ENCODE measurements around the gene BOLL. TPM values are rescaled to one million over a fixed set of nuclear protein-coding genes. Genes with fewer than 3 reads are reported as not detected.

Gene BOLL
- total RNA-seq, 1 experiment from 2014 or later = not detected

DNA sequence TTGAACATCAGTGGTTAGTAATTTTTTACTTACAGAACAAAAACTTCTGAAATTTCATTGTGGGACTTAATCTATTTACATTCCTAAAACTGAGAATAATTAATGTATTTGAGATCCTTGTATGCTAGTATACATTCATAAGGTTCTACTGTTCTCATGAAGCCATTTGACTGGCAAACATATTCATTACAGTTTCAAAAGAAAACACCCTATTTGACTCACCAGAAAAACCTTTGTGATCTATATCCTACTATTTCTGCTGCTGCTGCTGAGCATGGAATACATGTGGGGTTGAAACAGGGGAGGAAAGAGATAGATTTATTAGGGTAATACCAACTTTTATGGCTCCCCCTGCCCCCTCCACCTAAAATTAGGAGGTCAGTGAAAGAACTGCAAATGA lies 58.1 kb downstream of the BOLL start:
- Histone ChIP-seq H4K20me1 (ENCODE audit: insufficient read depth) (no peaks in the 10 kb centered on the region), H3K4me2 (no peak overlapping the region), H3K4me3 (no peak overlapping the region), H3K27me3 (ENCODE audit: insufficient read depth, low read depth) (no peaks in the 10 kb centered on the region), H3F3A (ENCODE audit: insufficient read depth, low read depth) (no peaks in the 10 kb centered on the region), H3K36me3 (ENCODE audit: low read depth) (no peaks in the 10 kb centered on the region), H3K9me2 (ENCODE audit: insufficient read depth) (no peaks in the 10 kb centered on the region), H2AFZ (no peak overlapping the region), H3K4me1 (replicated peaks; ENCODE audit: insufficient read depth) (no peaks in the 10 kb centered on the region), H3K79me2 (ENCODE audit: low read depth) (no peaks in the 10 kb centered on the region), H3K9me3 (ENCODE audit: insufficient read depth, low read depth) (no peaks in the 10 kb centered on the region; the same call in 1 of the 2 replicates), H3K27ac (no peak overlapping the region)
- no peak for DNase-seq
- CTCF ChIA-PET = interaction anchor here (0.7 kb wide), 1 partner anchor 282 kb away, joined by 15 read pairs; no protein-coding TSS in a partner anchor
- no TSS peak for BruUV-seq (replicated peaks)
- intact Hi-C loops (cut with micrococcal nuclease; ENCODE audit: unreplicated experiment) = no loop called here
- TF ChIP-seq, protein P1, sequence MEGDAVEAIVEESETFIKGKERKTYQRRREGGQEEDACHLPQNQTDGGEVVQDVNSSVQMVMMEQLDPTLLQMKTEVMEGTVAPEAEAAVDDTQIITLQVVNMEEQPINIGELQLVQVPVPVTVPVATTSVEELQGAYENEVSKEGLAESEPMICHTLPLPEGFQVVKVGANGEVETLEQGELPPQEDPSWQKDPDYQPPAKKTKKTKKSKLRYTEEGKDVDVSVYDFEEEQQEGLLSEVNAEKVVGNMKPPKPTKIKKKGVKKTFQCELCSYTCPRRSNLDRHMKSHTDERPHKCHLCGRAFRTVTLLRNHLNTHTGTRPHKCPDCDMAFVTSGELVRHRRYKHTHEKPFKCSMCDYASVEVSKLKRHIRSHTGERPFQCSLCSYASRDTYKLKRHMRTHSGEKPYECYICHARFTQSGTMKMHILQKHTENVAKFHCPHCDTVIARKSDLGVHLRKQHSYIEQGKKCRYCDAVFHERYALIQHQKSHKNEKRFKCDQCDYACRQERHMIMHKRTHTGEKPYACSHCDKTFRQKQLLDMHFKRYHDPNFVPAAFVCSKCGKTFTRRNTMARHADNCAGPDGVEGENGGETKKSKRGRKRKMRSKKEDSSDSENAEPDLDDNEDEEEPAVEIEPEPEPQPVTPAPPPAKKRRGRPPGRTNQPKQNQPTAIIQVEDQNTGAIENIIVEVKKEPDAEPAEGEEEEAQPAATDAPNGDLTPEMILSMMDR (conservative IDR thresholded peaks at IDR 0.05) = no peak
- no peak for TF ChIP-seq EZH2 (IDR thresholded peaks at IDR 0.05; ENCODE audit: low read depth)
- POLR2A ChIA-PET (ENCODE audit: unreplicated experiment) = no interaction called here

GRCh38 chr2:197717863-197718262 lies 67.3 kb downstream of the BOLL start:
- Histone ChIP-seq H3K9me3 (ENCODE audit: insufficient read depth, low read depth) (no peaks in the 10 kb centered on the region), H2AFZ (no peak overlapping the region), H3F3A (ENCODE audit: insufficient read depth, low read depth) (no peaks in the 10 kb centered on the region), H3K4me1 (replicated peaks; ENCODE audit: insufficient read depth) (no peaks in the 10 kb centered on the region), H4K20me1 (ENCODE audit: insufficient read depth) (no peaks in the 10 kb centered on the region), H3K4me3 (no peak overlapping the region), H3K27me3 (ENCODE audit: insufficient read depth, low read depth) (no peaks in the 10 kb centered on the region), H3K79me2 (ENCODE audit: low read depth) (no peaks in the 10 kb centered on the region), H3K4me2 (no peak overlapping the region), H3K27ac (no peak overlapping the region), H3K36me3 (ENCODE audit: low read depth) (peaks cover 5% of the 10 kb centered on the region; the same call in 1 of the 2 replicates), H3K9me2 (ENCODE audit: insufficient read depth) (no peaks in the 10 kb centered on the region)
- DNase-seq = no peak
- TF ChIP-seq, protein P1 (conservative IDR thresholded peaks at IDR 0.05) = no peak
- TF ChIP-seq EZH2 (IDR thresholded peaks at IDR 0.05; ENCODE audit: low read depth) = no peak
- ChIA-PET POLR2A (ENCODE audit: unreplicated experiment) (no interaction called here), CTCF (interaction anchor here (0.7 kb wide), 1 partner anchor 12 kb away, joined by 8 read pairs; no protein-coding TSS in a partner anchor)
- no TSS peak for BruUV-seq (replicated peaks)
- intact Hi-C loops (cut with micrococcal nuclease; ENCODE audit: unreplicated experiment) = no loop called here

DNA sequence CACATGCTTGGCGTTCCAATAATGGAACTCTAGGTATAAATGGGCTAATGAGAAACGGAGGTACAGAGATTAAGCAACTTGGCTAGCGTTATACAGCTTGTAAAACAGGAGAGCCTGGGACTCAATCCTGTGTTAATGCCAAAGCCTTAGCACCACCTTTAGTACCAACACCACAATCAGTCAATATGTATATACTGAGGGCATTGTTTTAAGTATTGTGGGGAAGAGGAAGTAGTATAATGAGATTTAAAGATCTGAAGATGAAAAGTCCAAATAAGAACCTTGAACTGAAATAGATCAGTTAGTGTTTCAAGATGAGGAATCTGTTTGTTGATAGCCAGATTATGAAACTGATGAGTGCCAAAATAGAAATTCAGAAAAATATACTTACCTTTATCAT lies 71.8 kb downstream of the BOLL start:
- BruUV-seq (replicated peaks) = no TSS peak
- no peaks in the 10 kb centered on the region for H3K9me3 ChIP-seq (ENCODE audit: insufficient read depth, low read depth)
- intact Hi-C loops (cut with micrococcal nuclease; ENCODE audit: unreplicated experiment) = no loop called here
- no peak overlapping the region for H3K4me3 ChIP-seq
- H3K36me3 ChIP-seq (ENCODE audit: low read depth) = peaks cover 28% of the 10 kb centered on the region
- no peak overlapping the region for H2AFZ ChIP-seq
- DNase-seq = no peak
- no peaks in the 10 kb centered on the region for H3F3A ChIP-seq (ENCODE audit: insufficient read depth, low read depth)
- H3K4me1 ChIP-seq (replicated peaks; ENCODE audit: insufficient read depth) = peaks cover 8% of the 10 kb centered on the region
- H3K4me2 ChIP-seq = no peak overlapping the region
- peaks cover 25% of the 10 kb centered on the region for H3K79me2 ChIP-seq (ENCODE audit: low read depth)
- CTCF ChIA-PET = no interaction called here
- peaks cover 8% of the 10 kb centered on the region; the same call in 1 of the 2 replicates for H4K20me1 ChIP-seq (ENCODE audit: insufficient read depth)
- no peaks in the 10 kb centered on the region for H3K27me3 ChIP-seq (ENCODE audit: insufficient read depth, low read depth)
- no peak for TF ChIP-seq EZH2 (IDR thresholded peaks at IDR 0.05; ENCODE audit: low read depth)
- TF ChIP-seq, protein P1 (conservative IDR thresholded peaks at IDR 0.05) = no peak
- no peak overlapping the region for H3K27ac ChIP-seq
- H3K9me2 ChIP-seq (ENCODE audit: insufficient read depth) = no peaks in the 10 kb centered on the region
- POLR2A ChIA-PET (ENCODE audit: unreplicated experiment) = no interaction called here

Data from PC-9 (cell line).